D721Med (cell line): ENCODE results near the gene CHMP4A.
"Not testable (repeated sequence)": the region's sequence is repeated elsewhere in the genome, so short reads cannot be mapped to it uniquely, and the experiment has no call there.

ENCODE experiments used
- DNase-seq: peaks from one replicate; pipeline ENCODE4 v3.0.0; 2011; ENCODE audit warnings: low spot score; ENCODE audit not compliant: insufficient read length
- FAIRE-seq: peaks from 2 replicates; lab custom pipeline; 2011; peaks lifted over from hg19 to GRCh38; lab: Jason Lieb, UNC
- CTCF ChIP-seq: IDR thresholded peaks from 2 replicates; pipeline ENCODE4 v1.5.1; 2012; ENCODE audit warnings: mild to moderate bottlenecking, control low read depth; ENCODE audit not compliant: insufficient read depth; ENCODE audit errors: missing control alignments

CHMP4A gene

GRCh38 chr14:24207104-24207551 is 6.2 kb downstream of the CHMP4A start:
- FAIRE-seq = no peak
- no peak for DNase-seq
- no peak for TF ChIP-seq CTCF

- no peak for TF ChIP-seq CTCF
- no peak for FAIRE-seq
- DNase-seq = no peak
These were observed 6.8 kb downstream of the CHMP4A start for GRCh38 chr14:24206260-24207103.

GRCh38 chr14:24204163-24205146 is 8.8 kb downstream of the CHMP4A start:
- DNase-seq (no peak), FAIRE-seq (no peak)
- TF ChIP-seq CTCF = no peak

- DNase-seq, FAIRE-seq: not testable (repeated sequence)
These were observed 9.9 kb downstream of the CHMP4A start for GRCh38 chr14:24203249-24203886.

- not testable (repeated sequence) for DNase-seq, FAIRE-seq
These were observed 10.8 kb downstream of the CHMP4A start for GRCh38 chr14:24202538-24202937.

- no peak for DNase-seq
- no peak for FAIRE-seq
- no peak for TF ChIP-seq CTCF
These were observed 14.3 kb downstream of the CHMP4A start for GRCh38 chr14:24198814-24199524.

GRCh38 chr14:24197056-24197450 is 16.2 kb downstream of the CHMP4A start:
- DNase-seq = no peak
- no peak for TF ChIP-seq CTCF
- FAIRE-seq = no peak
